Lower leg skin (tissue), 4 donors: ENCODE data around the gene CD151. TPM values are rescaled to one million over a fixed set of nuclear protein-coding genes. Genes with fewer than 3 reads are reported as not detected.

Experiments used
- DNase-seq, 2 donors: peaks; one replicate each; pipeline ENCODE4 v3.0.0-alpha.2; 2019; ENCODE audit warnings: low spot score in 2 of 2
- H3K4me3 ChIP-seq: fragments of 200-600 bp; sonication (generic); 2 replicates; pipeline ENCODE4 v1.5.1; 2017; ENCODE audit warnings: mild to moderate bottlenecking, low read depth; ENCODE audit not compliant: poor library complexity, severe bottlenecking
- POLR2A ChIP-seq, 2 donors: fragments of 450-650 bp; IDR thresholded peaks; one replicate each; pipeline ENCODE4 v1.6.1; 2016 to 2017; ENCODE audit warnings: antibody characterized with exemption in 2 of 2, mild to moderate bottlenecking in 1 of 2, moderate library complexity in 1 of 2
- WGBS, 2 donors: methylation state at CpG; one replicate each; pipeline ENCODE4 v1.1.5; 2018; 5-methylcytosine and 5-hydroxymethylcytosine counted together
- intact Hi-C: fragments of 100-400 bp; cut with DNase I; formaldehyde crosslinking; loops from one replicate; pipeline ENCODE4 v1.15.0; 2023; ENCODE audit warnings: low total_unique reads
- total RNA-seq, 4 donors: library from RNA; depleted of rRNA; stranded (reverse); fragments of >200 nt; gene quantifications; one replicate each; pipeline ENCODE4 v1.1.0, GENCODE V29; 2016
- TF ChIP-seq, protein P1 (sequence below), 3 donors: fragments of 450-650 bp; IDR thresholded peaks; one replicate each; pipeline ENCODE4 v1.5.1; 2016; ENCODE audit warnings: antibody characterized with exemption in 3 of 3, mild to moderate bottlenecking in 3 of 3, moderate library complexity in 2 of 3

CD151 gene
- total RNA-seq, 4 donors from 2014 or later, result 124 to 186 (median 157) TPM

- DNase-seq, result no peak
- H3K4me3 ChIP-seq, result no peak overlapping the region
- TF ChIP-seq, protein P1, sequence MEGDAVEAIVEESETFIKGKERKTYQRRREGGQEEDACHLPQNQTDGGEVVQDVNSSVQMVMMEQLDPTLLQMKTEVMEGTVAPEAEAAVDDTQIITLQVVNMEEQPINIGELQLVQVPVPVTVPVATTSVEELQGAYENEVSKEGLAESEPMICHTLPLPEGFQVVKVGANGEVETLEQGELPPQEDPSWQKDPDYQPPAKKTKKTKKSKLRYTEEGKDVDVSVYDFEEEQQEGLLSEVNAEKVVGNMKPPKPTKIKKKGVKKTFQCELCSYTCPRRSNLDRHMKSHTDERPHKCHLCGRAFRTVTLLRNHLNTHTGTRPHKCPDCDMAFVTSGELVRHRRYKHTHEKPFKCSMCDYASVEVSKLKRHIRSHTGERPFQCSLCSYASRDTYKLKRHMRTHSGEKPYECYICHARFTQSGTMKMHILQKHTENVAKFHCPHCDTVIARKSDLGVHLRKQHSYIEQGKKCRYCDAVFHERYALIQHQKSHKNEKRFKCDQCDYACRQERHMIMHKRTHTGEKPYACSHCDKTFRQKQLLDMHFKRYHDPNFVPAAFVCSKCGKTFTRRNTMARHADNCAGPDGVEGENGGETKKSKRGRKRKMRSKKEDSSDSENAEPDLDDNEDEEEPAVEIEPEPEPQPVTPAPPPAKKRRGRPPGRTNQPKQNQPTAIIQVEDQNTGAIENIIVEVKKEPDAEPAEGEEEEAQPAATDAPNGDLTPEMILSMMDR (IDR thresholded peaks at IDR 0.05), result no peak
- TF ChIP-seq POLR2A (IDR thresholded peaks at IDR 0.05), result no peak
- intact Hi-C loops, result no loop called here
- WGBS, 2 donors, result 83 to 88% methylated on average over 17 to 18 of the region's 22 CpGs
Observed at GRCh38 chr11:837189-837989, 4.6 kb downstream of the CD151 start.

GRCh38 chr11:837990-838307 is 5.2 kb downstream of the CD151 start:
- TF ChIP-seq, protein P1 (IDR thresholded peaks at IDR 0.05), result no peak
- no peak for TF ChIP-seq POLR2A (IDR thresholded peaks at IDR 0.05)
- intact Hi-C loops, result no loop called here
- 61 to 100% methylated on average over 1 to 5 of the region's 8 CpGs for WGBS, 2 donors
- no peak overlapping the region for H3K4me3 ChIP-seq
- no peak for DNase-seq

DNA sequence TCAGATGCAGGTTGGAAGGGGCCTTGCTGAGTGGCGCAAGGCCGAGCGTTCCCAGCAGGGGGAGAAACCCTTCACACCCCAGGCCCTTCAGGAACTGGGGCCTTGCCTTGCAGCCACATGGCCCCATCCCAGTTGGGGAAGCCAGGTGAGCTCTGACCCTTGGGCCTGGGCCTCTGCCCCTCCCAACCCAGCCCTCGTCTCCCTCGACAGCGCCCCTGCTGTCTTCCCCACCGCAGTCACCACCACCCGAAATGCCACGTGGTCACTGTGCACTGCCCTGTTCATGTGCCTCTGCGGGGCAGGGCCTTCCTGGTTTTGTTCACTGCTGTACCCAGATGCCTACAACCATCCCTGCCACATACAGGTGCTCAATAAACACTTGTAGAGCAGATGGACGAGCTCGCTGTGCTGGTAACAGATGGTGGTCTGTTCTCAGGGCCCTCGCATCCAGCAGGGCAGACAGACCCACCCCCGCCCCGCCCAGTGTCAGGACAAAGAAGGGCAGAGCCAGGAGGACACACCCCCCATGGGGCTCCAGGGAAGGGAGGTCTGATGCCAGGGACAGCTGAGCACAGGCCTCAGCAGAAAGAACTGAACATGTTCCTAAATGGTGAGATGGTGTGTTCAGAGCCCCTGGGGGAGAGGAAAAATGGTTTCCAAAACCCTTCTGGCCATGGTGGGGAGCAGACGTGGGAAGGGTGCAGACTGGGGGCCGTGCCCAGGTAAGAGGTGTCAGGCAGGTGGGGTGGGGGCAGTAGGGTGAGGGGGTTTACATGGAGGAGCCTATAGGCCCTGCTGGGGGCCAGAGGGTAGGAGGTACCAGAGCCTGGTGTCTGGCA is 5.9 kb downstream of the CD151 start:
- H3K4me3 ChIP-seq, result no peak overlapping the region
- intact Hi-C loops, result no loop called here
- TF ChIP-seq POLR2A (IDR thresholded peaks at IDR 0.05), result no peak
- TF ChIP-seq, protein P1 (IDR thresholded peaks at IDR 0.05), result peak in 1 of 3 donors; percentile 13
- WGBS, 2 donors, result 40 to 45% methylated on average over 17 of the region's 17 CpGs
- no peak for DNase-seq

GRCh38 chr11:839280-839623 is 6.5 kb downstream of the CD151 start:
- DNase-seq, result no peak
- intact Hi-C loops, result no loop called here
- H3K4me3 ChIP-seq, result no peak overlapping the region
- WGBS, 2 donors, result 71 to 79% methylated on average over 4 to 5 of the region's 5 CpGs
- TF ChIP-seq, protein P1 (IDR thresholded peaks at IDR 0.05), result no peak
- no peak for TF ChIP-seq POLR2A (IDR thresholded peaks at IDR 0.05)

- TF ChIP-seq, protein P1 (IDR thresholded peaks at IDR 0.05), result no peak
- no peak for TF ChIP-seq POLR2A (IDR thresholded peaks at IDR 0.05)
- DNase-seq, result no peak
- 51 to 61% methylated on average over 10 to 24 of the region's 25 CpGs for WGBS, 2 donors
- no peak overlapping the region for H3K4me3 ChIP-seq
- intact Hi-C loops, result loop anchor here (5.0 kb wide), 1 partner anchor 212 kb away; no protein-coding TSS in a partner anchor
Observed at GRCh38 chr11:839875-840617, 7.3 kb downstream of the CD151 start.
